SK-N-SH treated with all-trans-retinoic acid at 6 μM for 48 hours (cell line): Measurements from ENCODE around the gene FLNC.

Source experiments
- RARB ChIP-seq: fragments of 250-450 bp; sonication (Bioruptor Pico); IDR thresholded peaks from 2 replicates; pipeline ENCODE4 v1.8.0; 2021; ENCODE audit warnings: mild to moderate bottlenecking, moderate library complexity
- SNAI2 ChIP-seq: fragments of 250-450 bp; sonication (Bioruptor Pico); IDR thresholded peaks from 2 replicates; pipeline ENCODE4 v1.5.0; 2020; ENCODE audit warnings: mild to moderate bottlenecking, moderate library complexity
- TF ChIP-seq, protein P1 (sequence below): fragments of 250-450 bp; sonication (Bioruptor Pico); IDR thresholded peaks from 2 replicates; pipeline ENCODE4 v1.8.0; 2020; ENCODE audit warnings: mild to moderate bottlenecking, moderate library complexity, borderline replicate concordance

DNA sequence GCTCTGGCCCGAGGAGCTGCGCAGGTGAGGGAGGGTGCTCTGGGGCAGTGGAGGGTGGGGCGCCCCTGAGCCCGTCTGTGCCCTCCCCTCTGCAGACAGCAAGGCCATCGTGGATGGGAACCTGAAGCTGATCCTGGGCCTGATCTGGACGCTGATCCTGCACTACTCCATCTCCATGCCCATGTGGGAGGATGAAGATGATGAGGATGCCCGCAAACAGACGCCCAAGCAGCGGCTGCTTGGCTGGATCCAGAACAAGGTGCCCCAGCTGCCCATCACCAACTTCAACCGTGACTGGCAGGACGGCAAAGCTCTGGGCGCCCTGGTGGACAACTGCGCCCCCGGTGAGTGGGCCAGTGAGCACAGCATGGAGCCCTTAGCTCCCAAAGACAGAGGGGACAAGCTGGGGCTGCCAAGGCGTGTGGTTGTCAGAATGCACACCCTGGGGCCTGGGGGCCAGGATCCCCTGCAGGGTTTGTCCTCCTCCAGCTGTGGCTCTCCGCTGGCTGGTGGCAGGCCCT is 5.1 kb downstream of the FLNC start:
- TF ChIP-seq, protein P1, sequence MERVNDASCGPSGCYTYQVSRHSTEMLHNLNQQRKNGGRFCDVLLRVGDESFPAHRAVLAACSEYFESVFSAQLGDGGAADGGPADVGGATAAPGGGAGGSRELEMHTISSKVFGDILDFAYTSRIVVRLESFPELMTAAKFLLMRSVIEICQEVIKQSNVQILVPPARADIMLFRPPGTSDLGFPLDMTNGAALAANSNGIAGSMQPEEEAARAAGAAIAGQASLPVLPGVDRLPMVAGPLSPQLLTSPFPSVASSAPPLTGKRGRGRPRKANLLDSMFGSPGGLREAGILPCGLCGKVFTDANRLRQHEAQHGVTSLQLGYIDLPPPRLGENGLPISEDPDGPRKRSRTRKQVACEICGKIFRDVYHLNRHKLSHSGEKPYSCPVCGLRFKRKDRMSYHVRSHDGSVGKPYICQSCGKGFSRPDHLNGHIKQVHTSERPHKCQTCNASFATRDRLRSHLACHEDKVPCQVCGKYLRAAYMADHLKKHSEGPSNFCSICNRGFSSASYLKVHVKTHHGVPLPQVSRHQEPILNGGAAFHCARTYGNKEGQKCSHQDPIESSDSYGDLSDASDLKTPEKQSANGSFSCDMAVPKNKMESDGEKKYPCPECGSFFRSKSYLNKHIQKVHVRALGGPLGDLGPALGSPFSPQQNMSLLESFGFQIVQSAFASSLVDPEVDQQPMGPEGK (CRISPR knock-in tag): no peak
- no peak for TF ChIP-seq SNAI2
- no peak for TF ChIP-seq RARB
